ENCODE measurements around the gene NDUFS8. TPM values are rescaled to one million over a fixed set of nuclear protein-coding genes. Genes with fewer than 3 reads are reported as not detected.

Gene NDUFS8
- total RNA-seq, 1 experiment from 2014 or later: 334 TPM

GRCh38 chr11:68042219-68043028 is 11.9 kb downstream of the NDUFS8 start:
- no peak overlapping the region for H3K4me3 Mint-ChIP-seq (ENCODE audit: unreplicated experiment)
- DNase-seq: peak in 1 of 2 experiments; percentile 54
- TF ChIP-seq CTCF (IDR thresholded peaks at IDR 0.05; ENCODE audit: insufficient read depth in 1 of 2, low read depth in 1 of 2, low read length in 1 of 2, severe bottlenecking in 1 of 2, unreplicated experiment in 1 of 2): no peak
- Histone ChIP-seq H3K4me1 (peaks cover 38% of the 10 kb centered on the region), H3K4me3 (ENCODE audit: low read depth, low read length) (no peak overlapping the region), H3K27me3 (replicated peaks; ENCODE audit: control insufficient read depth, insufficient read depth, low read length) (no peaks in the 10 kb centered on the region), H3K36me3 (ENCODE audit: control insufficient read depth, insufficient read depth, low read length) (no peaks in the 10 kb centered on the region), H3K9me3 (no peaks in the 10 kb centered on the region)
- CTCF ChIA-PET: interaction anchor here (0.6 to 1.9 kb wide), 4 partner anchors 14 to 145 kb away, joined by 3 to 8 read pairs (median 5); partner anchors contain the start of gene ALDH3B1
- H3K9me3 Mint-ChIP-seq (ENCODE audit: unreplicated experiment): no peaks in the 10 kb centered on the region
- no peaks in the 10 kb centered on the region for H3K27me3 Mint-ChIP-seq (ENCODE audit: insufficient read depth, unreplicated experiment)
- H3K36me3 Mint-ChIP-seq (ENCODE audit: insufficient read depth, unreplicated experiment): peaks cover 17% of the 10 kb centered on the region
- no peak overlapping the region for H3K27ac Mint-ChIP-seq (ENCODE audit: unreplicated experiment)
- intact Hi-C loops (cut with micrococcal nuclease; ENCODE audit: unreplicated experiment): no loop called here
- POLR2A ChIA-PET: interaction anchor here (0.6 kb wide), 1 partner anchor 148 kb away, joined by 3 read pairs; no protein-coding TSS in a partner anchor
- H3K4me1 Mint-ChIP-seq (ENCODE audit: low read depth, unreplicated experiment): peaks cover 16% of the 10 kb centered on the region
- no TSS peak for BruUV-seq (replicated peaks)

- no peaks in the 10 kb centered on the region for H3K36me3 ChIP-seq (ENCODE audit: control insufficient read depth, insufficient read depth, low read length)
- no peak for TF ChIP-seq CTCF (IDR thresholded peaks at IDR 0.05; ENCODE audit: insufficient read depth in 1 of 2, low read depth in 1 of 2, low read length in 1 of 2, severe bottlenecking in 1 of 2, unreplicated experiment in 1 of 2)
- ChIA-PET CTCF (interaction anchor here (1.9 kb wide), 1 partner anchor 33 kb away, joined by 7 read pairs; the partner anchor contains the start of gene ALDH3B1), POLR2A (no interaction called here)
- no peaks in the 10 kb centered on the region for H3K9me3 ChIP-seq
- peaks cover 32% of the 10 kb centered on the region for H3K4me1 ChIP-seq
- Mint-ChIP-seq H3K27me3 (ENCODE audit: insufficient read depth, unreplicated experiment) (no peaks in the 10 kb centered on the region), H3K4me1 (ENCODE audit: low read depth, unreplicated experiment) (peaks cover 10% of the 10 kb centered on the region), H3K4me3 (ENCODE audit: unreplicated experiment) (no peak overlapping the region), H3K9me3 (ENCODE audit: unreplicated experiment) (no peaks in the 10 kb centered on the region), H3K36me3 (ENCODE audit: insufficient read depth, unreplicated experiment) (peaks cover 12% of the 10 kb centered on the region), H3K27ac (ENCODE audit: unreplicated experiment) (no peak overlapping the region)
- BruUV-seq (replicated peaks): no TSS peak
- no peaks in the 10 kb centered on the region for H3K27me3 ChIP-seq (replicated peaks; ENCODE audit: control insufficient read depth, insufficient read depth, low read length)
- intact Hi-C loops (cut with micrococcal nuclease; ENCODE audit: unreplicated experiment): no loop called here
- H3K4me3 ChIP-seq (ENCODE audit: low read depth, low read length): no peak overlapping the region
- DNase-seq: peak in 1 of 2 experiments; percentile 41
Measured at GRCh38 chr11:68043029-68043348, 12.5 kb downstream of the NDUFS8 start.

- intact Hi-C loops (cut with micrococcal nuclease; ENCODE audit: unreplicated experiment): no loop called here
- no peak for TF ChIP-seq CTCF (IDR thresholded peaks at IDR 0.05; ENCODE audit: insufficient read depth in 1 of 2, low read depth in 1 of 2, low read length in 1 of 2, severe bottlenecking in 1 of 2, unreplicated experiment in 1 of 2)
- H3K27me3 Mint-ChIP-seq (ENCODE audit: insufficient read depth, unreplicated experiment): no peaks in the 10 kb centered on the region
- ChIA-PET CTCF (interaction anchor here (1.9 kb wide), 1 partner anchor 34 kb away, joined by 7 read pairs; the partner anchor contains the start of gene ALDH3B1), POLR2A (no interaction called here)
- Histone ChIP-seq H3K9me3 (no peaks in the 10 kb centered on the region), H3K4me1 (peaks cover 26% of the 10 kb centered on the region), H3K27me3 (replicated peaks; ENCODE audit: control insufficient read depth, insufficient read depth, low read length) (no peaks in the 10 kb centered on the region), H3K4me3 (ENCODE audit: low read depth, low read length) (no peak overlapping the region), H3K36me3 (ENCODE audit: control insufficient read depth, insufficient read depth, low read length) (no peaks in the 10 kb centered on the region)
- H3K27ac Mint-ChIP-seq (ENCODE audit: unreplicated experiment): no peak overlapping the region
- BruUV-seq (replicated peaks): no TSS peak
- peaks cover 6% of the 10 kb centered on the region for H3K36me3 Mint-ChIP-seq (ENCODE audit: insufficient read depth, unreplicated experiment)
- peak; percentile 50 to 71 for DNase-seq
- no peaks in the 10 kb centered on the region for H3K9me3 Mint-ChIP-seq (ENCODE audit: unreplicated experiment)
- H3K4me3 Mint-ChIP-seq (ENCODE audit: unreplicated experiment): no peak overlapping the region
- peaks cover 8% of the 10 kb centered on the region for H3K4me1 Mint-ChIP-seq (ENCODE audit: low read depth, unreplicated experiment)
Measured at GRCh38 chr11:68043349-68044144, 13.1 kb downstream of the NDUFS8 start.

All from Caco-2 (cell line).